Endothelial cell of umbilical vein (primary cell): ENCODE results near the gene PF4V1. TPM values are rescaled to one million over a fixed set of nuclear protein-coding genes. Genes with fewer than 3 reads are reported as not detected.

Experiments
- BruUV-seq: library from RNA; stranded (reverse); fragments of 400-500 nt; replicated peaks from 2 replicates; lab custom pipeline; 2021; lab: Mats Ljungman, UMichigan
- CTCF ChIA-PET: fragments of 300-600, 350-600 bp; sonication (Branson Sonifier 250); formaldehyde crosslinking; loops from one replicate; lab custom pipeline; 2021; ENCODE audit warnings: antibody characterized with exemption, inconsistent platforms; lab: Charles Lee
- POLR2A ChIA-PET: fragments of 300-600, 350-600 bp; sonication (Branson Sonifier 250); formaldehyde crosslinking; loops from one replicate; lab custom pipeline; 2021; ENCODE audit warnings: antibody characterized with exemption, inconsistent platforms; lab: Charles Lee
- DNase-seq: peaks from one replicate; pipeline ENCODE4 v3.0.0-alpha.2; 2011; ENCODE audit warnings: low read depth, low spot score
- FAIRE-seq: peaks from 2 replicates; lab custom pipeline; 2011; peaks lifted over from hg19 to GRCh38; lab: Jason Lieb, UNC
- H2AFZ ChIP-seq: 2 replicates; pipeline ENCODE4 v1.6.0; 2012; ENCODE audit warnings: low read depth, low read length, control low read depth, inconsistent platforms
- H3K27ac ChIP-seq: 2 replicates; pipeline ENCODE4 v1.5.1; 2011; ENCODE audit warnings: low read depth, mild to moderate bottlenecking, control low read depth, low read length, moderate library complexity; ENCODE audit not compliant: insufficient read depth
- H3K27me3 ChIP-seq, 2 experiments: 2 replicates each; pipeline versions ENCODE4 v1.6.0 to v1.6.1; 2011; ENCODE audit warnings: low read length in 2 of 2, mixed read lengths in 1 of 2; ENCODE audit not compliant: control insufficient read depth in 2 of 2, insufficient read depth in 2 of 2
- H3K36me3 ChIP-seq, 2 experiments: 2 replicates in 1 of 2; 3 replicates in 1 of 2; pipeline ENCODE4 v1.5.1; 2011; ENCODE audit warnings: low read length in 2 of 2, mild to moderate bottlenecking in 1 of 2, moderate library complexity in 1 of 2; ENCODE audit not compliant: control insufficient read depth in 2 of 2, insufficient read depth in 2 of 2; ENCODE audit errors: extremely low read depth in 1 of 2
- H3K4me1 ChIP-seq: 3 replicates; pipeline ENCODE4 v1.5.1; 2011; ENCODE audit warnings: mild to moderate bottlenecking, low read length; ENCODE audit not compliant: control insufficient read depth, insufficient read depth; ENCODE audit errors: extremely low read depth
- H3K4me2 ChIP-seq: 2 replicates; pipeline ENCODE4 v1.6.1; 2011; ENCODE audit warnings: low read length, control low read depth, mixed read lengths; ENCODE audit not compliant: insufficient read depth
- H3K4me3 ChIP-seq, 3 experiments: fragments of 200-600 bp in 1 of 3; sonication (generic), shearing (Covaris generic) in 1 of 3; replicated peaks in 1 of 3; 2 replicates each; pipeline ENCODE4 v1.5.1; 2011 to 2016; ENCODE audit warnings: control low read depth in 3 of 3, low read length in 3 of 3, mild to moderate bottlenecking in 2 of 3, inconsistent platforms in 1 of 3, low read depth in 1 of 3, moderate library complexity in 1 of 3; ENCODE audit not compliant: insufficient read depth in 1 of 3
- H3K79me2 ChIP-seq: 2 replicates; pipeline ENCODE4 v1.6.0; 2012; ENCODE audit warnings: low read length, inconsistent platforms; ENCODE audit not compliant: control insufficient read depth, insufficient read depth
- H3K9ac ChIP-seq: replicated peaks from 2 replicates; pipeline ENCODE3; 2011; ENCODE audit warnings: low read length, control low read depth; ENCODE audit not compliant: insufficient read depth; ENCODE audit errors: extremely low read depth
- H3K9me1 ChIP-seq: replicated peaks from 3 replicates; pipeline ENCODE4 v1.6.0; 2011; ENCODE audit warnings: mild to moderate bottlenecking, low read length; ENCODE audit not compliant: control insufficient read depth, insufficient read depth; ENCODE audit errors: extremely low read depth
- H3K9me3 ChIP-seq: replicated peaks from 2 replicates; pipeline ENCODE4 v1.5.1; 2012; ENCODE audit warnings: low read length, inconsistent platforms; ENCODE audit not compliant: control insufficient read depth, insufficient read depth
- H4K20me1 ChIP-seq: replicated peaks from 2 replicates; pipeline ENCODE3; 2011; ENCODE audit warnings: mild to moderate bottlenecking, low read length; ENCODE audit not compliant: control insufficient read depth, insufficient read depth; ENCODE audit errors: extremely low read depth
- EZH2 ChIP-seq: IDR thresholded peaks from 2 replicates; pipeline ENCODE4 v1.6.1; 2012; ENCODE audit warnings: borderline replicate concordance, low read depth, mild to moderate bottlenecking, moderate library complexity, low read length, inconsistent platforms; ENCODE audit not compliant: severe bottlenecking
- FOS ChIP-seq: IDR thresholded peaks from 2 replicates; pipeline ENCODE4 v1.6.1; 2011; ENCODE audit warnings: mild to moderate bottlenecking, low read length, moderate library complexity, borderline replicate concordance; ENCODE audit not compliant: insufficient read depth
- GATA2 ChIP-seq: IDR thresholded peaks from 2 replicates; pipeline ENCODE4 v1.7.0; 2011; ENCODE audit warnings: low read depth, mild to moderate bottlenecking, moderate library complexity, mixed read lengths, low read length; ENCODE audit not compliant: insufficient read length, insufficient read depth
- JUN ChIP-seq: IDR thresholded peaks from 2 replicates; pipeline ENCODE4 v1.6.1; 2011; ENCODE audit warnings: borderline replicate concordance, low read depth; ENCODE audit not compliant: insufficient read length, insufficient read depth
- MYC ChIP-seq: IDR thresholded peaks from one replicate; pipeline ENCODE4 v1.6.1; 2011; ENCODE audit warnings: mild to moderate bottlenecking, low read depth, low read length
- POLR2A ChIP-seq: IDR thresholded peaks from 2 replicates; pipeline ENCODE4 v1.6.1; 2012; ENCODE audit warnings: low read depth, mild to moderate bottlenecking, control low read depth, low read length
- POLR2AphosphoS5 ChIP-seq: IDR thresholded peaks from 2 replicates; pipeline ENCODE4 v1.6.1; 2012; ENCODE audit warnings: low read depth, mild to moderate bottlenecking, control low read depth, low read length, moderate library complexity; ENCODE audit not compliant: insufficient read depth
- dilution Hi-C: fragments of 300-500 bp; cut with MboI; formaldehyde crosslinking; loops from one replicate; pipeline ENCODE4 v1.15.0; 2019; ENCODE audit warnings: low sequenced_read_pairs; ENCODE audit not compliant: extremely low pct_ligation_motif_present
- intact Hi-C: fragments of 100-400 bp; cut with micrococcal nuclease; formaldehyde crosslinking; loops from one replicate; pipeline ENCODE4 v1.10.0; 2022
- polyA plus RNA-seq, 4 experiments: library from polyadenylated mRNA; depleted of rRNA in 3 of 4; stranded (reverse) in 3 of 4; unstranded in 1 of 4; fragments of >200 nt; gene quantifications; 2 replicates each; pipeline versions ENCODE4 v1.2.1 to v1.2.3, GENCODE V29; 2011 to 2012; ENCODE audit warnings: missing spikeins in 1 of 4
- total RNA-seq: library from RNA; stranded (reverse); gene quantifications from 2 replicates; pipeline ENCODE4 v1.2.3, GENCODE V29; 2021
- TF ChIP-seq, protein P1 (sequence below), 2 donors: IDR thresholded peaks; 1 replicate in 1 of 2; 2 replicates in 1 of 2; pipeline ENCODE4 v1.5.1; 2011; ENCODE audit warnings: low read length in 2 of 2, mild to moderate bottlenecking in 2 of 2, moderate library complexity in 2 of 2, control low read depth in 1 of 2, inconsistent platforms in 1 of 2, low read depth in 1 of 2; ENCODE audit not compliant: insufficient read depth in 1 of 2; ENCODE audit errors: extremely low read depth in 1 of 2

Gene PF4V1
- total and polyA plus RNA-seq, 2 donors (not counting 3 experiments of a cell fraction or from before 2014, with no cell fraction given) = not detected

GRCh38 chr4:73856518-73856917, 3.4 kb downstream of the PF4V1 start:
- Histone ChIP-seq H3K27me3 (no peaks in the 10 kb centered on the region), H3K36me3 (no peaks in the 10 kb centered on the region), H3K4me2 (no peak overlapping the region), H3K9ac (no peak overlapping the region), H3K79me2 (no peaks in the 10 kb centered on the region), H4K20me1 (no peaks in the 10 kb centered on the region), H3K9me3 (no peaks in the 10 kb centered on the region), H3K27ac (peak overlapping the region; percentile 24), H3K9me1 (no peaks in the 10 kb centered on the region), H2AFZ (no peak overlapping the region), H3K4me3 (no peak overlapping the region), H3K4me1 (peaks cover 11% of the 10 kb centered on the region)
- FAIRE-seq = peak; percentile 59
- intact Hi-C loops = loop anchor here (1.0 kb wide), 1 partner anchor 80 kb away; no protein-coding TSS in a partner anchor
- ChIA-PET POLR2A (interaction anchor here (0.7 to 1.2 kb wide), 2 partner anchors 8 to 9 kb away, joined by 3 to 5 read pairs; no protein-coding TSS in a partner anchor), CTCF (interaction anchor here (1.0 to 1.7 kb wide), 4 partner anchors 8 to 195 kb away, joined by 3 to 6 read pairs (median 4); partner anchors contain the start of gene CXCL1)
- no TSS peak for BruUV-seq
- TF ChIP-seq FOS = no peak
- no peak for TF ChIP-seq GATA2
- no peak for TF ChIP-seq JUN
- no peak for TF ChIP-seq POLR2AphosphoS5
- TF ChIP-seq, protein P1, sequence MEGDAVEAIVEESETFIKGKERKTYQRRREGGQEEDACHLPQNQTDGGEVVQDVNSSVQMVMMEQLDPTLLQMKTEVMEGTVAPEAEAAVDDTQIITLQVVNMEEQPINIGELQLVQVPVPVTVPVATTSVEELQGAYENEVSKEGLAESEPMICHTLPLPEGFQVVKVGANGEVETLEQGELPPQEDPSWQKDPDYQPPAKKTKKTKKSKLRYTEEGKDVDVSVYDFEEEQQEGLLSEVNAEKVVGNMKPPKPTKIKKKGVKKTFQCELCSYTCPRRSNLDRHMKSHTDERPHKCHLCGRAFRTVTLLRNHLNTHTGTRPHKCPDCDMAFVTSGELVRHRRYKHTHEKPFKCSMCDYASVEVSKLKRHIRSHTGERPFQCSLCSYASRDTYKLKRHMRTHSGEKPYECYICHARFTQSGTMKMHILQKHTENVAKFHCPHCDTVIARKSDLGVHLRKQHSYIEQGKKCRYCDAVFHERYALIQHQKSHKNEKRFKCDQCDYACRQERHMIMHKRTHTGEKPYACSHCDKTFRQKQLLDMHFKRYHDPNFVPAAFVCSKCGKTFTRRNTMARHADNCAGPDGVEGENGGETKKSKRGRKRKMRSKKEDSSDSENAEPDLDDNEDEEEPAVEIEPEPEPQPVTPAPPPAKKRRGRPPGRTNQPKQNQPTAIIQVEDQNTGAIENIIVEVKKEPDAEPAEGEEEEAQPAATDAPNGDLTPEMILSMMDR (IDR thresholded peaks at IDR 0.05; ENCODE audit: extremely low read depth in 1 of 2, insufficient read depth in 1 of 2, low read depth in 1 of 2, low read length in 2 of 2) = no peak
- no peak for TF ChIP-seq POLR2A
- TF ChIP-seq MYC = no peak
- no peak for TF ChIP-seq EZH2
- dilution Hi-C loops = no loop called here
- DNase-seq = peak; percentile 85
